Measurements from ENCODE around the gene WNT9B.
"Not testable (repeated sequence)": the region's sequence is repeated elsewhere in the genome, so short reads cannot be mapped to it uniquely, and the experiment has no call there.

WNT9B gene

GRCh38 chr17:46822388-46822921 is 28.9 kb upstream of the WNT9B start:
- DNase-seq: no peak

DNA sequence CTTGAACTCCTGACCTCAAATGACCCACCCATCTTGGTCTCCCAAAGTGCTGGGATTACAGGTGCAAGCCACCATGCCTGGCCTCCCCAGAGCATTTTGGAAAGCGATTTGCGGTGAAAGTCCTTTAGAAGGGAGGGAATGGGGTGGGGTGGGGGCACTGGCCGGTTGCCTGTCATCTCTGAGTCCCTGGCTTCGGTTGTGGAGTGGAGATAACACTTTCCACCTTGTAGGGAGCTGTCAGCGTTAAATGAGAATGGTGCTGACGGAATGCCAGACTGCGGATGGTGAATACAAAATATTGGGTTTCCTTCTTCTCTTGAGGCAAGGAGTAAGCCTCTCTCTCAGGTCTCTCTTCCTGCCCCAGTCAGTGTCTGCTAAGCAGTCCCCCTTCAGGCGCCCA is 27.7 kb upstream of the WNT9B start:
- no peak for DNase-seq

- no peak for DNase-seq
Observed at GRCh38 chr17:46826116-46826515, 25.3 kb upstream of the WNT9B start.

- no peak for DNase-seq
Observed at GRCh38 chr17:46827274-46827673, 24.1 kb upstream of the WNT9B start.

DNA sequence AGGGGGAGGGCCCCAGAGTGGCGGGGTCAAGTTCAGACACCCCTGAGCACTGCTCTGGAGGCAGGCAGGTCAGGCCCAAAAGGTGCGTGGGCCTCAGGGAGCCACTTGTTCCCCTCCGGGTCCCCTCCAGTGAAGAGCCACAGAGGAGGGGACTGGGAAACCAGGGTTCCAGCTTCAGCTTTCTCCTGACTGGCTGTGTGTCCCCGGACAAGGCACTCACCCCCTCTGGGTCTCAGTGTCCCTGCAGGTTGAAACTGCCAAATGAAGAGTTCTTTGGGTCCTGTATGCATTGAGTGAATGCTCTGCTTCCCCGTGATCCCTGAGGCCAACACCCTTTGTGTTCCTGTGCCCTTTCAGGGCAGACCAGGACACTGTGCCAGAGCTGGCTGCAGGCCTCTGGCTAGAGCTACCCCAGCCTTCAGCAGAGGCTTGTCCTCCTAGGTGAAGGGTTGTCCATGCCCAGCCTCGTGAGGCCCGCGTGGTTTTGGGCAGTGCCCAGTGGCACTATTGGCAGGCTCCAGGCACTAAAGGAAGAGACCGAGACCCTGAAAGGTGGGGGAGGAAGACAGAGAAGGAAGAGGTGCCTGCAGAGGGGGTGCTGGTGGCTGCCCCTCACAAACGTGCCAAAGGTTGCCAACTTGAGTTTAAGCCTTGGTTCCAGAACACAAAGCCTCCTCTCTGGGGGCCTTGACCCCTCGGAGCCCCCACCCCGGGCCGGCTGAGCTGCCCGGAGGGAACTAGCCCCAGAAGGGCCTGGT is 19.6 kb upstream of the WNT9B start:
- no peak for DNase-seq

DNA sequence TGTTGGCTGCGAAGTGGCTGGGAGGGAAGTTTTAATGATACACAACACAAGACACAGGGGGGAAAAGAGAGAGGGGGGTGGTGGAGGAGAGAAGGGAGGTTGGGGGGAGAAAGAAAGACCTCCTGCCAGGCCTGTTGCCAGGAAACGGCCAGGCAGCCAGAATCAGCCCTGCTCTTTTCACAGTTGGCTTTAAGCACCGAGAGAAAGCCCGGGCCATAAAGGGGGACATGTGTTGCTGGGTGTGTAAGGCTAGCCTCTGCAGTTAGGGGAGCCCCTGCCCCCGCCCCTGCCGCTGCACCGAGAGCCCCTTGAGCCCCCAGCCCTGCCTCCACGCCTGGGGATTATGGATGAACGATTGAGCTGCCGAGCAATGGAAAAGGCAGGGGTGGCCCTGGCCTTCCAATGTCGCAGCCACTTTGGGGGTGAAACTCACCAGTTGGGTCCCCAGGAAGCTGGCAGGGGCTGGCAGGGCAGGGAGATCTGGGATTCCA is 19.0 kb upstream of the WNT9B start:
- no peak for DNase-seq

- DNase-seq: no peak
Observed at GRCh38 chr17:46832945-46833839, 18.2 kb upstream of the WNT9B start.

GRCh38 chr17:46833840-46834208 is 17.6 kb upstream of the WNT9B start:
- no peak for DNase-seq

GRCh38 chr17:46834846-46835245 is 16.5 kb upstream of the WNT9B start:
- no peak for DNase-seq

DNA sequence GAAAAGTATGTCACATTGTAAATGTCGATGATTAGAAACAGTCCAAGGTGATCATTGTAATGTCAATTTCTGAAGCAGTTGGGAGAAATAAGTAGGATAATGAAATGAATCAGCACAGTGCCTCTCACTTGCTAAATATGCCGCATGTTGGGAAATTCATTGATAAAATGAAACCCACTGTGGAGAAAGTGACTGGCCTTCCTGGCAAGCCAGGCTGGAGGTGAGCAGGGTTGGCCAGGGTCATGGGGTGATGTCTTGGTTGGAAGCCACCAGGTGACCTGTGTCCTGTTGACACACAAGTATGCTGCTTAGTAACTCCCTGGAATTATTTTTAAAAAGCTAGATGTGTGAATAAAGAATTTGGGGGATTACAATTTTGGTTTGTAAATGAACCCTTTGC is 14.9 kb upstream of the WNT9B start:
- DNase-seq: no peak

- no peak for DNase-seq
Observed at GRCh38 chr17:46837521-46837920, 13.9 kb upstream of the WNT9B start.

- DNase-seq: no peak
Observed at GRCh38 chr17:46839211-46839610, 12.2 kb upstream of the WNT9B start.

DNA sequence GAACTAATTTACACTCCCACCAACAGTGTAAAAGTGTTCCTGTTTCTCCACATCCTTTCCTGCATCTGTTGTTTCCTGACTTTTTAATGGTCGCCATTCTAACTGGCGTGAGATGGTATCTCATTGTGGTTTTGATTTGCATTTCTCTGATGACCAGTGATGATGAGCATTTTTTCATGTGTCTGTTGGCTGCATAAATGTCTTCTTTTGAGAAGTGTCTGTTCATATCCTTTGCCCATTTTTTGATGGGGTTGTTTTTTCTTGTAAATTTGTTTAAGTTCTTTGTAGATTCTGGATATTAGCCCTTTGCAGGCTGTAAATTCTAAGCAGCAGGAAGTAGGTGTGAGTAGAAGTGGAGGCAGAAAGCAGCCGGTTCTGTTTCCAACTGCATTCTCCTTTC is 10.8 kb upstream of the WNT9B start:
- DNase-seq: not testable (repeated sequence)

DNA sequence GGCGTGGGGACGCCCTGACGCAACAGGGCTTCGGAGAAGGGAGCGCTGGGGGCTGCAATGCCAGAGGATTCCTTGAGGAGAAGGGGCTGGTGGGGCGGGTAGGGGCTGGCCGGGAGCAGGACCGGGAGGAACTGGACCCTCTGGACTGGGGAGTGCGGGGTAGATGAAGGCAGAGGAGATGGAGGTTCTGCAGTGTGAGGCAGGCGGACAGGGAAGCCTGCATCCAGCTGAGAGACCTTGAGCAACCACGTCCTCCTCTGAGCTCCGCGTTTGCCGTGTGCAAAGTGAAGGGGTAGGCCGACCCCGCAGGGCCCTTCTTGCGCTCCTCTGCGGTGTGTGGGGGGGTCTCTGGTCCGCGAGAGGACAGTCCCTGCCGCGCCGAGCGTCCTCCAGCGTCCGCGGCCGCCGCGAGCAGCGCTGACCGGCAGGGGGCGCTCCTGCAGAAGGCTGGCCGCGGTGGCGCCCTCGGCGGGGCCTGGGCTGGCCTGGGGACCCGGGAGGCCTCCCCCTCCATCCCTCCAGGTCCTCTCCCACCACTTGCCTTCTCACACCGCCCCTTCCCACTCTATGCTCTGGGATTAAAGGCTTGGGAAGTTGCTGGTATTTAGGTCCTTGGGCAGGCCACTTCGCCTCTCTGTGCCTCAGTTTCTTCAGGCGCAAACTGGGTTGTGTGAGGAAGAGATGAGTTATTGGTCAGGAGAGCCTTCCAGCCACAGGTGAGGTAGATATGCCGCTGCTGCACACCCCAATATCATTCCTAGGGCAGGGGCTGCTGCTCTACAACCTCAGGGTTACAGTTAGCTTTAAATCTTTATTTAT is 9.6 kb upstream of the WNT9B start:
- DNase-seq: no peak

DNA sequence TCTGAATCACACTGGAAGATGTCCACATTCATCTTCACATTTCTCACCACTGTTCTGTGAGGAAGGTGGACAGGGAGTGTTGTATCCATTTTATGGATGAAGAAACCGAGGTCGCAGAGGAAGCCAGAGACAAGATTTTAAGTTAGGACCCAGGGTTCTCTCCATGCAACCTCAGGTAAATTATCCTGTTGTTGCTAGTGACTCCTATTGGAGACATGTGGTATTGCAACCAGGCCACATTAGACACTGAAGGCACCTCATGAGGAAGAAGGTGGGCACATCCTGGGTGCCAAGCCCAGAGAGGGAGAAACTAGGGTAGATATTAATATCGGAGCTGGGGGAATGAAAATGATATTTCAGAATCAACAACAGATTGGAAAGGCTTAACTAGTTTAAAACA is 8.5 kb upstream of the WNT9B start:
- DNase-seq: no peak

GRCh38 chr17:46847204-46848191 is 3.9 kb upstream of the WNT9B start:
- no peak for DNase-seq

GRCh38 chr17:46848534-46848933 is 2.8 kb upstream of the WNT9B start:
- no peak for DNase-seq

GRCh38 chr17:46850688-46851028 is 725 bp upstream of the WNT9B start:
- DNase-seq: no peak

GRCh38 chr17:46853896-46854444 is 2.6 kb downstream of the WNT9B start:
- DNase-seq: no peak

- no peak for DNase-seq
Observed at GRCh38 chr17:46854515-46854914, 3.1 kb downstream of the WNT9B start.

- no peak for DNase-seq
Observed at GRCh38 chr17:46854948-46855347, 3.6 kb downstream of the WNT9B start.

- no peak for DNase-seq
Observed at GRCh38 chr17:46857600-46857999, 6.2 kb downstream of the WNT9B start.

All from DMS 273 treated with DMSO at 0.1 percent for 48 hours (cell line).